ENCODE data around the gene ADAMTSL3. TPM values are rescaled to one million over a fixed set of nuclear protein-coding genes. Genes with fewer than 3 reads are reported as not detected.

Gene ADAMTSL3
- total RNA-seq, 1 donor from 2014 or later: 0.64 TPM

- Mint-ChIP-seq H3K4me1 (ENCODE audit: unreplicated experiment) (no peaks in the 10 kb centered on the region), H3K4me3 (ENCODE audit: unreplicated experiment) (no peak overlapping the region), H3K27me3 (ENCODE audit: unreplicated experiment) (no peaks in the 10 kb centered on the region), H3K36me3 (ENCODE audit: low read depth, unreplicated experiment) (no peaks in the 10 kb centered on the region), H3K9me3 (ENCODE audit: unreplicated experiment) (no peaks in the 10 kb centered on the region), H3K27ac (ENCODE audit: unreplicated experiment) (no peak overlapping the region)
- no peak for TF ChIP-seq CTCF (IDR thresholded peaks at IDR 0.05; ENCODE audit: unreplicated experiment)
- DNase-seq (ENCODE audit: low spot score): no peak
Measured at GRCh38 chr15:83911345-83911744, 257.4 kb downstream of the ADAMTSL3 start.

GRCh38 chr15:83912343-83912742 lies 258.4 kb downstream of the ADAMTSL3 start:
- Mint-ChIP-seq H3K27me3 (ENCODE audit: unreplicated experiment) (no peaks in the 10 kb centered on the region), H3K27ac (ENCODE audit: unreplicated experiment) (no peak overlapping the region), H3K4me1 (ENCODE audit: unreplicated experiment) (no peaks in the 10 kb centered on the region), H3K36me3 (ENCODE audit: low read depth, unreplicated experiment) (no peaks in the 10 kb centered on the region), H3K4me3 (ENCODE audit: unreplicated experiment) (no peak overlapping the region), H3K9me3 (ENCODE audit: unreplicated experiment) (no peaks in the 10 kb centered on the region)
- TF ChIP-seq CTCF (IDR thresholded peaks at IDR 0.05; ENCODE audit: unreplicated experiment): no peak
- DNase-seq (ENCODE audit: low spot score): no peak

GRCh38 chr15:83913034-83913632 lies 259.2 kb downstream of the ADAMTSL3 start:
- H3K4me1 Mint-ChIP-seq (ENCODE audit: unreplicated experiment): no peaks in the 10 kb centered on the region

GRCh38 chr15:83914906-83915305 lies 261.0 kb downstream of the ADAMTSL3 start:
- Mint-ChIP-seq H3K27ac (ENCODE audit: unreplicated experiment) (no peak overlapping the region), H3K4me3 (ENCODE audit: unreplicated experiment) (no peak overlapping the region), H3K9me3 (ENCODE audit: unreplicated experiment) (no peaks in the 10 kb centered on the region), H3K36me3 (ENCODE audit: low read depth, unreplicated experiment) (no peaks in the 10 kb centered on the region), H3K4me1 (ENCODE audit: unreplicated experiment) (no peaks in the 10 kb centered on the region), H3K27me3 (ENCODE audit: unreplicated experiment) (no peaks in the 10 kb centered on the region)
- no peak for DNase-seq (ENCODE audit: low spot score)
- no peak for TF ChIP-seq CTCF (IDR thresholded peaks at IDR 0.05; ENCODE audit: unreplicated experiment)

More at GRCh38 chr15:83913034-83913632, 259.2 kb downstream of the ADAMTSL3 start:
- Mint-ChIP-seq H3K27me3 (ENCODE audit: unreplicated experiment) (no peaks in the 10 kb centered on the region), H3K9me3 (ENCODE audit: unreplicated experiment) (no peaks in the 10 kb centered on the region), H3K36me3 (ENCODE audit: low read depth, unreplicated experiment) (no peaks in the 10 kb centered on the region), H3K4me3 (ENCODE audit: unreplicated experiment) (no peak overlapping the region), H3K27ac (ENCODE audit: unreplicated experiment) (no peak overlapping the region)
- TF ChIP-seq CTCF (IDR thresholded peaks at IDR 0.05; ENCODE audit: unreplicated experiment): no peak
- DNase-seq (ENCODE audit: low spot score): no peak

- Mint-ChIP-seq H3K9me3 (ENCODE audit: unreplicated experiment) (no peaks in the 10 kb centered on the region), H3K4me1 (ENCODE audit: unreplicated experiment) (no peaks in the 10 kb centered on the region), H3K4me3 (ENCODE audit: unreplicated experiment) (no peak overlapping the region), H3K27me3 (ENCODE audit: unreplicated experiment) (no peaks in the 10 kb centered on the region), H3K27ac (ENCODE audit: unreplicated experiment) (no peak overlapping the region), H3K36me3 (ENCODE audit: low read depth, unreplicated experiment) (no peaks in the 10 kb centered on the region)
- no peak for TF ChIP-seq CTCF (IDR thresholded peaks at IDR 0.05; ENCODE audit: unreplicated experiment)
- DNase-seq (ENCODE audit: low spot score): no peak
Measured at GRCh38 chr15:83917432-83917831, 263.5 kb downstream of the ADAMTSL3 start.
